H9 (cell line): Measurements from ENCODE around the gene GPRC5A. TPM values are rescaled to one million over a fixed set of nuclear protein-coding genes. Genes with fewer than 3 reads are reported as not detected.

Experiments
- DNase-seq: peaks from one replicate; pipeline ENCODE4 v3.0.0-alpha.2; 2017
- H2AFZ ChIP-seq: one replicate; pipeline ENCODE4 v1.6.1; 2013; ENCODE audit warnings: mild to moderate bottlenecking, low read length, control low read depth, moderate library complexity
- H2AK5ac ChIP-seq: 2 replicates; pipeline ENCODE4 v1.6.1; 2013; ENCODE audit warnings: low read length, control low read depth, mixed read lengths; ENCODE audit not compliant: insufficient read length
- H2BK120ac ChIP-seq: one replicate; pipeline ENCODE4 v1.6.1; 2013; ENCODE audit warnings: low read depth, mild to moderate bottlenecking, low read length, control low read depth, inconsistent platforms; ENCODE audit not compliant: poor library complexity, severe bottlenecking
- H2BK12ac ChIP-seq: 2 replicates; pipeline ENCODE4 v1.6.1; 2013; ENCODE audit warnings: low read length, control low read depth, mixed read lengths, low read depth; ENCODE audit not compliant: insufficient read length
- H2BK15ac ChIP-seq: 2 replicates; pipeline ENCODE4 v1.6.1; 2013; ENCODE audit warnings: low read depth, low read length, control low read depth
- H2BK20ac ChIP-seq: one replicate; pipeline ENCODE4 v1.6.1; 2013; ENCODE audit warnings: low read depth, mild to moderate bottlenecking, low read length, control low read depth, inconsistent platforms; ENCODE audit not compliant: poor library complexity, severe bottlenecking
- H2BK5ac ChIP-seq: 2 replicates; pipeline ENCODE4 v1.6.1; 2013; ENCODE audit warnings: low read length, control low read depth, mixed read lengths; ENCODE audit not compliant: insufficient read length
- H3K14ac ChIP-seq: 2 replicates; pipeline ENCODE4 v1.6.1; 2013; ENCODE audit warnings: low read length, control low read depth; ENCODE audit not compliant: insufficient read depth
- H3K18ac ChIP-seq: 2 replicates; pipeline ENCODE4 v1.6.1; 2013; ENCODE audit warnings: low read depth, mild to moderate bottlenecking, mixed read lengths, low read length, control low read depth; ENCODE audit not compliant: insufficient read length
- H3K23ac ChIP-seq: 2 replicates; pipeline ENCODE4 v1.6.1; 2013; ENCODE audit warnings: low read length, control low read depth, mixed read lengths, low read depth; ENCODE audit not compliant: insufficient read length
- H3K23me2 ChIP-seq: 2 replicates; pipeline ENCODE4 v1.6.1; 2013; ENCODE audit warnings: low read depth, mild to moderate bottlenecking, mixed read lengths, low read length, control low read depth; ENCODE audit not compliant: insufficient read length, poor library complexity, severe bottlenecking
- H3K27ac ChIP-seq: 2 replicates; pipeline ENCODE4 v1.5.1; 2013; ENCODE audit warnings: low read length, control low read depth, mixed read lengths, low read depth; ENCODE audit not compliant: insufficient read length
- H3K27me3 ChIP-seq: 2 replicates; pipeline ENCODE4 v1.6.1; 2013; ENCODE audit warnings: low read length, control low read depth, inconsistent platforms; ENCODE audit not compliant: insufficient read depth
- H3K4ac ChIP-seq: 2 replicates; pipeline ENCODE4 v1.6.1; 2013; ENCODE audit warnings: low read depth, mild to moderate bottlenecking, control low read depth, inconsistent platforms, low read length, moderate library complexity
- H3K4me1 ChIP-seq: 2 replicates; pipeline ENCODE4 v1.6.1; 2013; ENCODE audit warnings: low read length, control low read depth, inconsistent platforms; ENCODE audit not compliant: insufficient read depth
- H3K4me2 ChIP-seq: 2 replicates; pipeline ENCODE4 v1.6.1; 2013; ENCODE audit warnings: low read length, control low read depth, mixed read lengths; ENCODE audit not compliant: insufficient read length, insufficient read depth
- H3K56ac ChIP-seq: 2 replicates; pipeline ENCODE4 v1.6.1; 2013; ENCODE audit warnings: low read depth, mild to moderate bottlenecking, mixed read lengths, low read length, control low read depth; ENCODE audit not compliant: insufficient read length
- H3K79me1 ChIP-seq: 2 replicates; pipeline ENCODE4 v1.6.1; 2013; ENCODE audit warnings: low read depth, mild to moderate bottlenecking, moderate library complexity, low read length, control low read depth, inconsistent platforms; ENCODE audit not compliant: insufficient read depth, poor library complexity, severe bottlenecking
- H3K79me2 ChIP-seq: 2 replicates; pipeline ENCODE4 v1.6.1; 2013; ENCODE audit warnings: low read length, control low read depth, inconsistent platforms; ENCODE audit not compliant: insufficient read depth
- H3K9ac ChIP-seq: 2 replicates; pipeline ENCODE4 v1.6.1; 2013; ENCODE audit warnings: low read length, control low read depth, mixed read lengths; ENCODE audit not compliant: insufficient read length; ENCODE audit errors: extremely low read depth
- H3K9me3 ChIP-seq: one replicate; pipeline ENCODE4 v1.6.1; 2013; ENCODE audit warnings: low read depth, low read length, inconsistent platforms; ENCODE audit not compliant: control insufficient read depth
- H3T11ph ChIP-seq: one replicate; pipeline ENCODE4 v1.6.1; 2013; ENCODE audit warnings: mild to moderate bottlenecking, low read length, control low read depth, inconsistent platforms
- H4K20me1 ChIP-seq: one replicate; pipeline ENCODE4 v1.6.1; 2013; ENCODE audit not compliant: control insufficient read depth, insufficient read length, insufficient read depth
- H4K5ac ChIP-seq: 2 replicates; pipeline ENCODE4 v1.6.1; 2013; ENCODE audit warnings: low read depth, mild to moderate bottlenecking, mixed read lengths, low read length, control low read depth; ENCODE audit not compliant: insufficient read length
- H4K8ac ChIP-seq: replicated peaks from 2 replicates; pipeline ENCODE4 v1.6.1; 2013; ENCODE audit warnings: low read length, control low read depth, mixed read lengths, low read depth; ENCODE audit not compliant: insufficient read length
- H4K91ac ChIP-seq: 2 replicates; pipeline ENCODE4 v1.6.1; 2013; ENCODE audit warnings: low read depth, mild to moderate bottlenecking, moderate library complexity, mixed read lengths, low read length, control low read depth; ENCODE audit not compliant: insufficient read length
- H3K27ac Mint-ChIP-seq, 3 experiments: 2 replicates in 2 of 3; 3 replicates in 1 of 3; pipeline ENCODE4 v1.8.0; 2020 to 2021; ENCODE audit warnings: mixed read lengths in 3 of 3, mild to moderate bottlenecking in 1 of 3, moderate library complexity in 1 of 3
- H3K27me3 Mint-ChIP-seq: 2 replicates; pipeline ENCODE4 v1.8.0; 2021; ENCODE audit warnings: low read depth, mild to moderate bottlenecking, moderate library complexity, mixed read lengths
- H3K36me3 Mint-ChIP-seq, 3 experiments: 2 replicates in 2 of 3; 3 replicates in 1 of 3; pipeline ENCODE4 v1.8.0; 2020 to 2021; ENCODE audit warnings: low read depth in 3 of 3, mixed read lengths in 3 of 3; ENCODE audit not compliant: insufficient read depth in 1 of 3
- H3K4me1 Mint-ChIP-seq, 2 experiments: 2 replicates each; pipeline ENCODE4 v1.8.0; 2020; ENCODE audit warnings: mixed read lengths in 2 of 2
- H3K4me3 Mint-ChIP-seq, 2 experiments: 2 replicates in 1 of 2; 3 replicates in 1 of 2; pipeline ENCODE4 v1.8.0; 2020 to 2021; ENCODE audit warnings: mild to moderate bottlenecking in 2 of 2, mixed read lengths in 2 of 2, moderate library complexity in 1 of 2
- H3K9me3 Mint-ChIP-seq, 2 experiments: 2 replicates in 1 of 2; 3 replicates in 1 of 2; pipeline ENCODE4 v1.8.0; 2020; ENCODE audit warnings: mild to moderate bottlenecking in 2 of 2, mixed read lengths in 2 of 2, moderate library complexity in 1 of 2
- WGBS: extraction: QIAGEN DNeasy Blood & Tissue Kit; methylation state at CpG from one replicate; pipeline ENCODE4 v1.1.7; 2013; ENCODE audit warnings: missing lambda C conversion rate, low lambda C conversion rate, mixed read lengths; ENCODE audit not compliant: insufficient read length; ENCODE audit errors: extremely low coverage; 5-methylcytosine and 5-hydroxymethylcytosine counted together
- total RNA-seq: library from RNA; stranded (reverse); gene quantifications from 2 replicates; pipeline ENCODE4 v1.2.1, GENCODE V29; 2021
- TF ChIP-seq, protein P1 (sequence below): fragments of 200-600 bp; sonication (generic); conservative IDR thresholded peaks from 3 replicates; pipeline ENCODE4 v1.8.0; 2021; ENCODE audit warnings: antibody characterized with exemption, mild to moderate bottlenecking

Gene GPRC5A
- total RNA-seq, 1 experiment from 2014 or later: 0.09 TPM

DNA sequence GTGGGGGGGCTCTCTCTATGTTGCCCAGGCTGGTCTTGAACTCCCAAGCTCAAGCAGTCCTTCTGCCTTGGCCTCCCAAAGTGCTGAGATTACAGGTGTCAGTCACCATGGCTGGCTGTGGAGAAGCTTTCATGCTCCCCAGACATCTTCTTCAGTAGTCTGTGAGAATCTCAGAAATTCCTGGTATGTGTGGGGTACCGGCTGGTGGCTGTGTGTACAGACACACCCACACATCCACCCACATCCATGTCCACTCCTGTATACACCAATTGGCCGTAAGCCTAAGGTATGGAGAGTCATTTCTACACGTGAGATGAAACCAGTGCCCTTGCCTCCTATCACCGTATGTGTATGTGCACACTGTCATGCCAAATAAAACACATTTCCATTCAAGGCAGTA, 32.8 kb downstream of the GPRC5A start:
- Histone ChIP-seq H3K14ac (no peak overlapping the region), H3K9ac (no peak overlapping the region), H3K4me1 (peaks cover 3% of the 10 kb centered on the region; the same call in 1 of the 2 replicates), H3K79me1 (no peaks in the 10 kb centered on the region), H3K79me2 (no peaks in the 10 kb centered on the region), H3K4ac (no peak overlapping the region), H3T11ph (no peak overlapping the region), H3K18ac (no peak overlapping the region), H3K23ac (no peak overlapping the region), H3K56ac (no peak overlapping the region), H2BK15ac (no peak overlapping the region), H3K4me2 (no peak overlapping the region), H2BK12ac (no peak overlapping the region), H2AFZ (no peak overlapping the region), H3K23me2 (no peaks in the 10 kb centered on the region), H2BK5ac (no peak overlapping the region), H4K20me1 (no peaks in the 10 kb centered on the region), H2BK120ac (no peak overlapping the region), H3K27ac (no peak overlapping the region), H2BK20ac (no peak overlapping the region), H4K91ac (no peak overlapping the region), H2AK5ac (no peak overlapping the region), H4K8ac (no peak overlapping the region), H3K9me3 (no peaks in the 10 kb centered on the region), H4K5ac (no peak overlapping the region), H3K27me3 (no peaks in the 10 kb centered on the region)
- Mint-ChIP-seq H3K4me1 (peaks cover 10 to 11% of the 10 kb centered on the region in 2 experiments), H3K9me3 (peaks cover 3 to 10% of the 10 kb centered on the region in 2 experiments; a peak in 3 of 5 replicates), H3K27me3 (no peaks in the 10 kb centered on the region; the same call in 1 of the 2 replicates), H3K36me3 (no peaks in the 10 kb centered on the region), H3K4me3 (no peak overlapping the region), H3K27ac (no peak overlapping the region)
- no peak for DNase-seq
- TF ChIP-seq, protein P1, sequence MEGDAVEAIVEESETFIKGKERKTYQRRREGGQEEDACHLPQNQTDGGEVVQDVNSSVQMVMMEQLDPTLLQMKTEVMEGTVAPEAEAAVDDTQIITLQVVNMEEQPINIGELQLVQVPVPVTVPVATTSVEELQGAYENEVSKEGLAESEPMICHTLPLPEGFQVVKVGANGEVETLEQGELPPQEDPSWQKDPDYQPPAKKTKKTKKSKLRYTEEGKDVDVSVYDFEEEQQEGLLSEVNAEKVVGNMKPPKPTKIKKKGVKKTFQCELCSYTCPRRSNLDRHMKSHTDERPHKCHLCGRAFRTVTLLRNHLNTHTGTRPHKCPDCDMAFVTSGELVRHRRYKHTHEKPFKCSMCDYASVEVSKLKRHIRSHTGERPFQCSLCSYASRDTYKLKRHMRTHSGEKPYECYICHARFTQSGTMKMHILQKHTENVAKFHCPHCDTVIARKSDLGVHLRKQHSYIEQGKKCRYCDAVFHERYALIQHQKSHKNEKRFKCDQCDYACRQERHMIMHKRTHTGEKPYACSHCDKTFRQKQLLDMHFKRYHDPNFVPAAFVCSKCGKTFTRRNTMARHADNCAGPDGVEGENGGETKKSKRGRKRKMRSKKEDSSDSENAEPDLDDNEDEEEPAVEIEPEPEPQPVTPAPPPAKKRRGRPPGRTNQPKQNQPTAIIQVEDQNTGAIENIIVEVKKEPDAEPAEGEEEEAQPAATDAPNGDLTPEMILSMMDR: no peak
- no CpG with 5 or more reads among the region's 4 CpGs for whole genome bisulfite sequencing
